Hepatocyte (in vitro differentiated cells): Measurements from ENCODE around the gene CLIP3.

Source experiments
- EZH2 ChIP-seq: fragments of 200-600 bp; sonication (generic); IDR thresholded peaks from 2 replicates; pipeline ENCODE4 v1.6.1; 2016; ENCODE audit warnings: antibody characterized with exemption, mild to moderate bottlenecking, borderline replicate concordance
- EZH2phosphoT487 ChIP-seq: fragments of 200-600 bp; sonication (generic); IDR thresholded peaks from one replicate; pipeline ENCODE4 v1.6.1; 2018; ENCODE audit warnings: antibody characterized with exemption, mild to moderate bottlenecking, low read depth, moderate library complexity; ENCODE audit not compliant: unreplicated experiment, severe bottlenecking
- TF ChIP-seq, protein P1 (sequence below): fragments of 200-600 bp; sonication (generic); IDR thresholded peaks from 2 replicates; pipeline ENCODE4 v1.5.1; 2016; ENCODE audit warnings: antibody characterized with exemption, mild to moderate bottlenecking; ENCODE audit not compliant: poor library complexity

DNA sequence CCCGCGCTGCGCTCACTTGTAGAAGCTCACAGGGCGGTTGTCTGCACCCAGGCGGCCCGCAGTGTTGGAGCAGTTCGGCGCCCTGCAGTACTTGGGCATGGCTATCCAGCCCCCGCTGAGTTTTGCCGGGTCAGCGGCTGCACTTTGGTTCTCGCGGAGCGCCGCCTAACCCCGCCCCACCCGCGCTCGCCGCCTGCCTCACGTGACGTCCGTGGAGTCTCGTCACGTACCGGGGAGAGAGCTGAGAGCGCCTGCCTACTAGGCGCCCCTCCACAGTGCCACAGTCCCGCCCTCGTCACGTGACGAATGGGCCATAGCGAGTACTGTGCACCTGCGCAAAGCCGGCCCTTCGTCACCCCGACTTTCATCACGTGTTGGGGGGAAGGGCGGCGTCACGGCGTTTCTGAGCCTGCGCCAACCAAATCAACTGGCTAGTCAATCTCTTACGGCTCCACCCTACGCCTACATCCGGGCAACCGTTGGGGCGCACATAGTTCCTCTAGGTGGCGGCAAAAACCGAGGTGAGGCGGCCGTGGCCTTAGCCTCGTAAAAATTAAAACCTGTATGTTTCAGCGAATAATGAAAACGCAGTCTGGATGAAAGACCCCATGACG is 21.6 kb upstream of the CLIP3 start, which contains the start of gene THAP8:
- TF ChIP-seq, protein P1, sequence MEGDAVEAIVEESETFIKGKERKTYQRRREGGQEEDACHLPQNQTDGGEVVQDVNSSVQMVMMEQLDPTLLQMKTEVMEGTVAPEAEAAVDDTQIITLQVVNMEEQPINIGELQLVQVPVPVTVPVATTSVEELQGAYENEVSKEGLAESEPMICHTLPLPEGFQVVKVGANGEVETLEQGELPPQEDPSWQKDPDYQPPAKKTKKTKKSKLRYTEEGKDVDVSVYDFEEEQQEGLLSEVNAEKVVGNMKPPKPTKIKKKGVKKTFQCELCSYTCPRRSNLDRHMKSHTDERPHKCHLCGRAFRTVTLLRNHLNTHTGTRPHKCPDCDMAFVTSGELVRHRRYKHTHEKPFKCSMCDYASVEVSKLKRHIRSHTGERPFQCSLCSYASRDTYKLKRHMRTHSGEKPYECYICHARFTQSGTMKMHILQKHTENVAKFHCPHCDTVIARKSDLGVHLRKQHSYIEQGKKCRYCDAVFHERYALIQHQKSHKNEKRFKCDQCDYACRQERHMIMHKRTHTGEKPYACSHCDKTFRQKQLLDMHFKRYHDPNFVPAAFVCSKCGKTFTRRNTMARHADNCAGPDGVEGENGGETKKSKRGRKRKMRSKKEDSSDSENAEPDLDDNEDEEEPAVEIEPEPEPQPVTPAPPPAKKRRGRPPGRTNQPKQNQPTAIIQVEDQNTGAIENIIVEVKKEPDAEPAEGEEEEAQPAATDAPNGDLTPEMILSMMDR, result peak; percentile 62
- TF ChIP-seq EZH2, result no peak
- TF ChIP-seq EZH2phosphoT487, result no peak
